Fibroblast of lung (primary cell): ENCODE results near the gene ARHGAP44.

Experiments
- EZH2 ChIP-seq: IDR thresholded peaks from 2 replicates; pipeline ENCODE4 v1.5.1; 2012; ENCODE audit warnings: low read length, control low read depth, mild to moderate bottlenecking; ENCODE audit errors: missing control alignments
- TF ChIP-seq, protein P1 (sequence below), 2 donors: IDR thresholded peaks in 1 of 2; conservative IDR thresholded peaks in 1 of 2; 1 replicate in 1 of 2; 2 replicates in 1 of 2; pipeline ENCODE4 v1.5.1; 2011 to 2012; ENCODE audit warnings: low read length in 2 of 2, control low read depth in 1 of 2, inconsistent platforms in 1 of 2, low read depth in 1 of 2, mild to moderate bottlenecking in 1 of 2

DNA sequence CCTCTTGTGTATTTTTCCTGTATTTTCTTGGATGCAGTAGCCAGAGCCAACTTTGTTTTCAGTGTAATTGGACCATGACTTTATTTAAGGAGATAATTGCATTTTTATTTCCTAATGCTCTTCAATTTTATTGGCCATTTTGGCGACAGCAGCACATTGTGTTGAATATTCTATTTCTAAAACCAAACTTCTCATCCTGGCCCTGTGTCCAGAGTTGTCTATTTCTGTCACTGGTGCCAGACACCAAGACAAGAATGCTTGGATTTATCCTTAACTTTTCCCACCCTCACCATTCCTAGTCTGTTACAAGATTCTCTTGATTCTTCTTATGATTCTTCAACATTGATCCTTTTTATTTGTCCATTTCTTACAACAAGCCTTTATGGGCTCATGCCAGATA, 37.1 kb downstream of the ARHGAP44 start:
- TF ChIP-seq, protein P1, sequence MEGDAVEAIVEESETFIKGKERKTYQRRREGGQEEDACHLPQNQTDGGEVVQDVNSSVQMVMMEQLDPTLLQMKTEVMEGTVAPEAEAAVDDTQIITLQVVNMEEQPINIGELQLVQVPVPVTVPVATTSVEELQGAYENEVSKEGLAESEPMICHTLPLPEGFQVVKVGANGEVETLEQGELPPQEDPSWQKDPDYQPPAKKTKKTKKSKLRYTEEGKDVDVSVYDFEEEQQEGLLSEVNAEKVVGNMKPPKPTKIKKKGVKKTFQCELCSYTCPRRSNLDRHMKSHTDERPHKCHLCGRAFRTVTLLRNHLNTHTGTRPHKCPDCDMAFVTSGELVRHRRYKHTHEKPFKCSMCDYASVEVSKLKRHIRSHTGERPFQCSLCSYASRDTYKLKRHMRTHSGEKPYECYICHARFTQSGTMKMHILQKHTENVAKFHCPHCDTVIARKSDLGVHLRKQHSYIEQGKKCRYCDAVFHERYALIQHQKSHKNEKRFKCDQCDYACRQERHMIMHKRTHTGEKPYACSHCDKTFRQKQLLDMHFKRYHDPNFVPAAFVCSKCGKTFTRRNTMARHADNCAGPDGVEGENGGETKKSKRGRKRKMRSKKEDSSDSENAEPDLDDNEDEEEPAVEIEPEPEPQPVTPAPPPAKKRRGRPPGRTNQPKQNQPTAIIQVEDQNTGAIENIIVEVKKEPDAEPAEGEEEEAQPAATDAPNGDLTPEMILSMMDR (conservative IDR thresholded peaks at IDR 0.05 in 1 of 2, IDR thresholded peaks at IDR 0.05 in 1 of 2; ENCODE audit: low read depth in 1 of 2, low read length in 2 of 2), result no peak
- no peak for TF ChIP-seq EZH2
